Ovary (tissue), 10 donors: ENCODE data around the gene CHGA. TPM values are rescaled to one million over a fixed set of nuclear protein-coding genes. Genes with fewer than 3 reads are reported as not detected.

Experiments
- DNase-seq, 5 donors: peaks; one replicate each; pipeline ENCODE4 v3.0.0-alpha.2; 2019 to 2020
- H3K27ac ChIP-seq, 2 donors: fragments of 200-600 bp; one replicate each; pipeline versions ENCODE4 v1.5.1 to v1.8.0; 2019 to 2022
- H3K27me3 ChIP-seq: fragments of 200-600 bp; one replicate; pipeline ENCODE4 v1.8.0; 2022
- H3K36me3 ChIP-seq: fragments of 200-600 bp; sonication (generic); one replicate; pipeline ENCODE4 v1.5.1; 2019
- H3K4me1 ChIP-seq: one replicate; pipeline ENCODE4 v1.8.1; 2013; ENCODE audit warnings: mild to moderate bottlenecking, moderate library complexity; ENCODE audit not compliant: insufficient read depth
- H3K4me3 ChIP-seq: fragments of 200-600 bp; sonication (generic); one replicate; pipeline ENCODE4 v1.5.1; 2017
- H3K9me3 ChIP-seq, 2 donors: fragments of 200-600 bp in 1 of 2; sonication (generic) in 1 of 2; one replicate each; pipeline versions ENCODE4 v1.5.1 to v1.8.1; 2013 to 2019; ENCODE audit warnings: mild to moderate bottlenecking in 1 of 2, moderate library complexity in 1 of 2
- EP300 ChIP-seq: sonication (generic); formaldehyde crosslinking; IDR thresholded peaks from one replicate; pipeline ENCODE4 v1.6.1; 2017; ENCODE audit warnings: antibody characterized with exemption
- POLR2A ChIP-seq: fragments of 450-650 bp; IDR thresholded peaks from one replicate; pipeline ENCODE4 v1.6.1; 2017; ENCODE audit warnings: antibody characterized with exemption, mild to moderate bottlenecking, moderate library complexity
- WGBS, 3 donors: extraction: QIAGEN DNeasy Blood & Tissue Kit in 1 of 3; methylation state at CpG; one replicate each; pipeline versions ENCODE4 v1.1.5 to v1.1.7; 2013 to 2017; 5-methylcytosine and 5-hydroxymethylcytosine counted together
- intact Hi-C, 4 donors: fragments of 100-400 bp; cut with DNase I; formaldehyde crosslinking; loops; one replicate each; pipeline versions ENCODE4 v1.11.0 to v1.15.1; 2022 to 2023
- long read RNA-seq, 3 donors: library from polyadenylated mRNA in 2 of 3; unstranded in 2 of 3; transcript quantifications; one replicate each; pipeline ENCODE4 v2.0.0 and lab custom pipeline, GENCODE V29; 2021 to 2026
- polyA plus RNA-seq, 2 donors: library from polyadenylated mRNA; stranded (reverse); fragments of 200-250 nt in 1 of 2; fragments of 350-450 nt in 1 of 2; fragmentation: Illumina TruSeq in 1 of 2; extraction: RNeasy Lipid Tissue Mini Kit (QIAGEN cat#74804) in 1 of 2; gene quantifications; one replicate each; pipeline ENCODE4 v1.2.3, GENCODE V29; 2013 to 2014
- total RNA-seq, 7 donors: library from RNA; depleted of rRNA in 2 of 7; stranded (reverse); fragments of >200 nt in 2 of 7; fragmentation: NEBNext Ultra II Directional in 3 of 7; extraction: Animal tissue kit (Norgen Biotek cat#: 25700) in 3 of 7; gene quantifications; one replicate each; pipeline versions ENCODE4 v1.1.0 to v1.2.4, GENCODE V29; 2016 to 2023
- TF ChIP-seq, protein P1 (sequence below), 3 donors: fragments of 450-650 bp in 2 of 3; fragments of 200-600 bp in 1 of 3; IDR thresholded peaks; one replicate each; pipeline versions ENCODE4 v1.5.1 to v1.8.0; 2016 to 2022; ENCODE audit warnings: antibody characterized with exemption in 3 of 3, mild to moderate bottlenecking in 1 of 3
- donor health status: DM: no; HTN: no; CAD: no; lungs with moderate emphysema.
- donor health status: DM: no; HTN: no; CAD: no.
- donor health status: Bipolar disorder and iron deficiency.
- donor health status: DM: yes; HTN: yes; CAD: no.
- donor health status: DM: no; HTN: no; CAD: no.
- donor health status: DM: yes; HTN: yes; CAD: no.

Gene CHGA
- total RNA-seq = 1 to 10 TPM in 2 of 7 donors, under 1 TPM in 3, not detected in 2; 0.48 to 1.6 (median 0.69) TPM
- polyA plus RNA-seq = under 1 TPM; 0.13 to 0.15 TPM
- long read RNA-seq, donor 1, partial matches to known transcripts = 0 of 3 reads
- long read RNA-seq, donor 1, other reads (novel, unspliced or antisense) = 0 of 3 reads
- long read RNA-seq, donor 2, partial matches to known transcripts = 0 of 1 reads
- long read RNA-seq, donor 2, other reads (novel, unspliced or antisense) = 0 of 1 reads
- long read RNA-seq, donor 3, partial matches to known transcripts = 0 of 2 reads
- long read RNA-seq, donor 3, other reads (novel, unspliced or antisense) = 2 of 2 reads

- H3K9me3 ChIP-seq = no peaks in the 10 kb centered on the region
- no peak within 1 kb of the TSS for H3K4me3 ChIP-seq
- intact Hi-C loops = no loop called here
- H3K27me3 ChIP-seq = no peaks in the 10 kb centered on the region
- H3K36me3 ChIP-seq = no peaks in the 10 kb centered on the region
- H3K4me1 ChIP-seq = peaks cover 3% of the 10 kb centered on the region
- no peak within 1 kb of the TSS for H3K27ac ChIP-seq
- DNase-seq = peak; percentile 34 to 76 (median 60)
- 3 to 6% (median 6%) methylated on average over 58 to 86 of the region's 86 CpGs for WGBS, 3 donors
- TF ChIP-seq EP300 = no peak
- TF ChIP-seq, protein P1, sequence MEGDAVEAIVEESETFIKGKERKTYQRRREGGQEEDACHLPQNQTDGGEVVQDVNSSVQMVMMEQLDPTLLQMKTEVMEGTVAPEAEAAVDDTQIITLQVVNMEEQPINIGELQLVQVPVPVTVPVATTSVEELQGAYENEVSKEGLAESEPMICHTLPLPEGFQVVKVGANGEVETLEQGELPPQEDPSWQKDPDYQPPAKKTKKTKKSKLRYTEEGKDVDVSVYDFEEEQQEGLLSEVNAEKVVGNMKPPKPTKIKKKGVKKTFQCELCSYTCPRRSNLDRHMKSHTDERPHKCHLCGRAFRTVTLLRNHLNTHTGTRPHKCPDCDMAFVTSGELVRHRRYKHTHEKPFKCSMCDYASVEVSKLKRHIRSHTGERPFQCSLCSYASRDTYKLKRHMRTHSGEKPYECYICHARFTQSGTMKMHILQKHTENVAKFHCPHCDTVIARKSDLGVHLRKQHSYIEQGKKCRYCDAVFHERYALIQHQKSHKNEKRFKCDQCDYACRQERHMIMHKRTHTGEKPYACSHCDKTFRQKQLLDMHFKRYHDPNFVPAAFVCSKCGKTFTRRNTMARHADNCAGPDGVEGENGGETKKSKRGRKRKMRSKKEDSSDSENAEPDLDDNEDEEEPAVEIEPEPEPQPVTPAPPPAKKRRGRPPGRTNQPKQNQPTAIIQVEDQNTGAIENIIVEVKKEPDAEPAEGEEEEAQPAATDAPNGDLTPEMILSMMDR (IDR thresholded peaks at IDR 0.05) = no peak
- TF ChIP-seq POLR2A = no peak
Measured at GRCh38 chr14:92922883-92923743, at the start of gene CHGA. CHGA (plus strand) TSS chr14:92923150; CDS start chr14:92923360, 210 bp downstream.

DNA sequence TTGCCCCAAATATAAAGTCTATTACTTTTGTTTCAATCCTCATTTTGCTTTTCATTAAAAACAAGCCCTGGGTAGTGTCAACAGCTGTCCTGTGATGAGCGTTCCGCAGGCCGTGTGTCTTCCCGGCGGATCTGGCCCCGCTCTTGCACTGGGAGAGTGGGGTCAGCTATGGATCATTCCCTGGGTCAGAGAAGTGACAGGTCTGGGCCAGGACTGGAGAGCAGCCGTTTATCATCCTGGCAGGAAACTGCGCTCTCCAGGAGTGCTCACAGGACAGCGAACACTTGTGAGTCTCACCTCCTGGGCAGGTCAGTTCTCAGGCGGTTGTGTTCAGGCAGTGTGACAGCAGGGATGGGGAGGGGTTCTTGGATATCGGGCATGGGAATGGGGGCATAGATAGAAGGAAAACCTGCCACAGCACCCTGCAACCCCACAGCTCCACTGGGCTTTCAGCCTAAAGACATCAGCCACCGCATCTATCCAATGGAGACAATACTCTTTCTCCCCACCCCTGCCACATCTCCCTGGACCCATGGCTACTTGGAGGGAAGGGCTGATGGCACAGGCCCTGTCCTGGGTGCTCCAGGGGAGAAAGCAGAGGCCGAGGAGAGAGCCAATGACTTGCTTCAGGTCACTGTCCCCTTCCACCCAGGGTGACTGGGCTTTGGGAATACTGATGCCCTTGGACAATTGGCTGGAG is 47.8 kb upstream of the CHGA start:
- Histone ChIP-seq H3K36me3 (no peaks in the 10 kb centered on the region), H3K27ac (no peak overlapping the region), H3K9me3 (no peaks in the 10 kb centered on the region), H3K27me3 (no peaks in the 10 kb centered on the region), H3K4me3 (no peak overlapping the region), H3K4me1 (peaks cover 6% of the 10 kb centered on the region)
- DNase-seq = no peak
- 26 to 37% (median 33%) methylated on average over 13 of the region's 13 CpGs for WGBS, 3 donors
- TF ChIP-seq POLR2A (no peak), EP300 (no peak)
- intact Hi-C loops = no loop called here

GRCh38 chr14:92877757-92878431 is 45.1 kb upstream of the CHGA start:
- TF ChIP-seq, protein P1 (IDR thresholded peaks at IDR 0.05) = no peak
- no peak for TF ChIP-seq EP300
- no peak for TF ChIP-seq POLR2A
- H3K4me3 ChIP-seq = no peak overlapping the region
- H3K36me3 ChIP-seq = no peaks in the 10 kb centered on the region
- peak; percentile 29 to 73 (median 42) for DNase-seq
- WGBS, 3 donors = 4 to 10% (median 5%) methylated on average over 18 of the region's 18 CpGs
- H3K9me3 ChIP-seq = no peaks in the 10 kb centered on the region
- no peak overlapping the region for H3K27ac ChIP-seq
- no peaks in the 10 kb centered on the region for H3K27me3 ChIP-seq
- intact Hi-C loops = no loop called here
- peaks cover 6% of the 10 kb centered on the region for H3K4me1 ChIP-seq

DNA sequence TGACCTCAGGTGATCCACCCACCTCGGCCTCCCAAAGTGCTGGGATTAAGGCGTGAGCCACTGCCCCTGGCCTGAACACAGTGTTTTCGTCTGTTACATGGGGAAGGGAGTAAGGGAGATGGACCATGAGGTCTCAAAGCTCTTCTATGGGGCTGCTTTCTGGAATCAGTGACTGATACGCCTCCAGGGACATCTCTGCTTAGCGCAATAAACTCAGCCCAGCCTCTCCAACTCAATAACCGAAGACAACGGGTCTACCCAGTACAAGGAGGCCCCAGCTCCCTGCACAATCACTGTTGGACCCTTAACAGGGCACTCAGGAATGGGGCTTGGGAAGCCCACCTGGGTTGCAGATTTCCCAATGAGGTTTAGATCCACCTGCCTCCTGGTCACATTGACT is 42.6 kb upstream of the CHGA start:
- Histone ChIP-seq H3K9me3 (no peaks in the 10 kb centered on the region), H3K4me3 (no peak overlapping the region), H3K4me1 (peaks cover 6% of the 10 kb centered on the region), H3K36me3 (no peaks in the 10 kb centered on the region), H3K27me3 (no peaks in the 10 kb centered on the region), H3K27ac (no peak overlapping the region)
- intact Hi-C loops = no loop called here
- 85 to 89% (median 88%) methylated on average over 7 of the region's 7 CpGs for WGBS, 3 donors
- TF ChIP-seq, protein P1 (IDR thresholded peaks at IDR 0.05) = no peak
- no peak for TF ChIP-seq POLR2A
- no peak for TF ChIP-seq EP300
- no peak for DNase-seq
